Measurements from ENCODE around the gene NEO1.

Gene NEO1

GRCh38 chr15:73320619-73321180 lies 268.4 kb downstream of the NEO1 start:
- no peak for DNase-seq

- no peak for DNase-seq
Observed at GRCh38 chr15:73321496-73322450, 269.5 kb downstream of the NEO1 start.

DNA sequence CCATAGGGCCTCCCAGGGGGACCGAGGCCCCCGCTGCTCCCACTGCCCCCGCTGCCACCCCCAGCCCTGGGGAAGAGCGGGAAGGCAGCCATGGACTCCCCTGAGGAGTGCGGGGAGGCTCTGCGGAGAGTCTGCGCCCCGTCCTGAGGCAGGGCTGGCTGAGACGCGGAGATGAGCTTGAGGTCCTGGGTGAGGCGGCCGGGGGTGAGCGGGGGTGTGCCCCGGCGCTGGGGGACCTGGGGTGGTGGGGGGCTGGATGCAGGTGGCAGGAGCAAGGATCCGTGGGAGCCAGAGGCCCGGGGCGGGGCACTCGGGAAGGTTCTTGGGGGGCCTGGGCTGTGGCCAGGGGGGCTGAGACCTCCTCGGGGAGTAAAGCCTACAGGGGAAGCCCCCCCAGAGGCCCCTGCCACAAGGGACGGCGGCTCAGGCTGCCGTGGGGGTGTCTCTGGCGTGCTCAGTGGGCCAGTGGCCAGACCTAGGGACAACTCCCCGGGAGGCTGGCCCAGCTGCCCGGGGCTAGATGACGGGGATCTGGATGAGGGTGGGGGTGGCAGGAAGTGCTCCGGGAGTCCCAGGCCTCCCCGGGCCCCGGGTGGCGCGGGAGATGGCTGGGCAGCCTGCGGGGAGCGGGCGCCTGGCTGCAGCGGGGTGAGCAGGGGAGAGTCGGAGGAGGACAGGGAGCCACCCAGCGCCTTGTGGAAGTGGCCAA lies 270.6 kb downstream of the NEO1 start:
- DNase-seq, result no peak

DNA sequence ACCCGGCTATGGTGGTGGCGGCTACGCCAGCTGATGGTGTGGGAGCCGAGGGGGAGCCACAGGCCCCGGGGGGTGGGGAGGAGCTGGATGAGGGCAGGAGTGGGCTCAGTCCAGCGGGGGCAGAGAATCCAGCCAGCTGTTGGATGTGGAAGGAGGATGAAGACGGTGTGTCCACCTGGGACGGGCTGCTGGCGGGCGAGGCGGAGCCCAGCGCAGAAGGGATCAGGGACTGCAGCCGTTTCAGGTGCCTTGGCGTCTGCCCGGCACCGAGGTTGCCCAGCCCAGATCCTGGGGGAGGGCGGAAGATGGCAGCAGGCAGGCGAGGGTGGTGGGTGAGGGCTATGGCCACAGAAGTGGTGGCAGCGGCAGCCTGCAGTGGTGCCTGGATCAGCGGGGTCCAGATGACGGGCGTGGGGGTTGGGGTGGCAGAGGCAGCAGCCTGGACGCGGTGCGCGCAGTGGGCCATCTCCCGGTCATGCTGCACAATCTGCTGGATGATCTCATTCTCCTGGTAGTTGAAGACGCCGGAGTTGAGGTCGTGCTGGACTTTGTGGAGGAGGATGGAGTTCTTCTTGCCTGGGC lies 271.2 kb downstream of the NEO1 start:
- DNase-seq, result no peak

- no peak for DNase-seq
Observed at GRCh38 chr15:73323956-73324355, 271.7 kb downstream of the NEO1 start.

DNA sequence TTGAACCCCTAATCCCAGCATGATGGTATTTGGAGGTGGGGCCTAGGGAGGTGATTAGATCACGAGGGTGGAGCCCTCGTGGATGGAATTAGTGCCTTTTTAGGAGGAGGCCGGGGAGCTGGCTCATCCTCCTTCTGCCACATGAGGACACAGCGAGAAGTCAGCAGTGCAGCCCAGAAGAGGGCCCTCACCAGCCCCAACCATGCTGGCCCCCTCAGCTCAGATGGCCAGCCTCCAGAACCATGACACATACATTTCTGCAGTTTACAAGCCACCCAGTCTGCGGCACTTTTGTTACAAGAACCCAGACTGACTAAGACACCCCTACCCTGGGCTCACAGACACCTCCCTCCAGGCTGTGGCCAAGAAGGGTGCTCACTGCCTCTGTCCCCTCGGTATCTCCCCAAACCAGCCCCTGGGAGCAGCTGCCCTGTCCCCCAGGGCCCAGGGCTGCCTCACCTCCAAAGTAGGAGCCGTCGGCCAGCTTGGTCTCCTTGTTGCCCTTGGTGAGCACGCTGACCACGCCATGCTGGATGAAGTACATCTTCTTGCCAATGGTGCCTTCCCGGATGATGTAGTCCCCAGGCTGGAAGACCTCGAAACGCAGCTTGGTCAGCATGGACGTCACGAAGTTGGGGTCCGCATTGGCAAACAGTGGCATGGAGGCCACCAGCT lies 272.4 kb downstream of the NEO1 start:
- no peak for DNase-seq

GRCh38 chr15:73325191-73325861 lies 273.1 kb downstream of the NEO1 start:
- no peak for DNase-seq

GRCh38 chr15:73326157-73326556 lies 273.9 kb downstream of the NEO1 start:
- DNase-seq, result no peak

DNA sequence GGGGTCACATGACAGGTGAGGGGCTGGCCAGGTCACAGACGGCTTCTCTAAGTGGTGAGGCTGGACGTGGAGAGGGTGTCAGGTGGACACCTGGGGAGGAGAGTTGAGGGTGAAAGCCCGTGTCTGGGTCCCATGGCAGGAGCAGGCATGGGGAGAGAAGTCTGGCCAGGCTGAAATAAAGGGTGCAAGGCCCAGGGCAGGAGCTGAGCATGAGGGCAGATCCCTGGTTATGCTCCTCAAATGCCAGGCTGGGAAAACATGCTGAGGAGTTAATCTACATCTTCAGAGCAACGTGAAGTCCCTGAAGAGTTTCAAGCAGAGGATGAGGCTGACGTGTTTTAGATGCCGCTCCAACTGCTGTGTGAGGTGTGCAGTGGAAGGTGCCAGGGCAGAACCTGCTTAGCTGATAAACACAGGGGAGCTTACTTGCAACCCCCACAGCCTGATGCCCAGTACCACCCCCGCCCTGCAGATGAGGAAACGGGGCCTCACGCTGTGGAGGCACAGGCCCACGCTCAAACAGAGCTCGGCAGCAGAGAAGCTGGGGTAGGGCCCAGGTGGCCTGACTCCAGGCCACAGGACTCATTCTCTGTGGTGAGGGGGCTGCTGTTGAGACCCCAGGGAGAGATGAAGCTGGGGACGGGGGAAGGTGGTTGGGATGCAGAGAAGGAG lies 276.0 kb downstream of the NEO1 start:
- no peak for DNase-seq

- no peak for DNase-seq
Observed at GRCh38 chr15:73328981-73329380, 276.7 kb downstream of the NEO1 start.

- no peak for DNase-seq
Observed at GRCh38 chr15:73329501-73330200, 277.4 kb downstream of the NEO1 start.

GRCh38 chr15:73330206-73331051 lies 278.2 kb downstream of the NEO1 start:
- no peak for DNase-seq

- DNase-seq, result no peak
Observed at GRCh38 chr15:73331501-73331900, 279.2 kb downstream of the NEO1 start.

GRCh38 chr15:73331991-73332925 lies 280.0 kb downstream of the NEO1 start:
- no peak for DNase-seq

DNA sequence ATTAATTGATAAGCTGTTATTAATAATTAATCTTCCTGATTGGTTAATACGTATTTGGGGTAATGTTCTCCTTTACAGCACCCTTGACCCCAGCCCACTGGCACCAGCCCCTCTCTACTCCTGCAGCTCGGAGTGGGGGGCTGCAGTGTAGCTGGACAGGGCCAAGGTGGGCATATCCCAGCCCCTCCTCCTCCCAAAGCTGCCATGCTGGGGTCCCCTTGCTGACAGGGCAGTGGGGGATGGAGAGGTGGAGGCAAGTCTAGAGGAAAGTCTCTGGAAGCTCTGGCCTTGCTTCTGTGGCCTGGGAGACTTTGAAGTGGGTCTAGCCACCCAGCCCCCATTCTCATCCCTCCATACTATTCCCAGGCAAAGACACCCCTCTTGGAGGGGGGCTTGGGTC lies 280.7 kb downstream of the NEO1 start:
- DNase-seq, result no peak

- DNase-seq, result no peak
Observed at GRCh38 chr15:73334086-73334485, 281.8 kb downstream of the NEO1 start.

DNA sequence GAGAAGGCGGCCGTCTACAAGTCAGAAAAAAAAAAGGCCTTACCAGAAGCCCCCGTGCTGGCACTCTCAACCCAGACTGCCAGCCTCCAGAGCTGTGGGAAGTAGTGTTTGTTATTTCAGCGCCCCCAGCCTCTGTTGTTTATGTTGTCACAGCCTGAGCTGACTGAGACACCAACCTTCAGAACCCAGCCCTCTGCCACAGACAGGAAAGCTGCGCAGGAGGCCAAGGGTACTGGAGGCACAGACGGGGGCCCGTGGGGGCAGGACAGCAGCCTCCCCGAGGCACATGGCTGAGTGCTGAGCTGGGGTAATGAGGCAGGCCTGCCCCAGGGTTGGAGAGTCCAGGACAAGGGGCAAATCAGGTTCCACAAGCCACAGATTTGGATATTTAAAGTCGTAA lies 282.8 kb downstream of the NEO1 start:
- no peak for DNase-seq

GRCh38 chr15:73335471-73335870 lies 283.2 kb downstream of the NEO1 start:
- no peak for DNase-seq

- DNase-seq, result no peak
Observed at GRCh38 chr15:73336756-73337155, 284.5 kb downstream of the NEO1 start.

All from CD4-positive, alpha-beta T cell treated with Interleukin-17A for 4 hours (primary cell).